Upper lobe of right lung (tissue), 1 donor: ENCODE measurements around the gene WDR41. TPM values are rescaled to one million over a fixed set of nuclear protein-coding genes. Genes with fewer than 3 reads are reported as not detected.

Experiments used
- ATAC-seq: fragments of 200-7000 bp; cut with Tn5 transposase; one replicate; pipeline ENCODE4 v1.9.1; 2020; ENCODE audit warnings: mild to moderate bottlenecking, moderate library complexity
- DNase-seq: peaks from one replicate; pipeline ENCODE4 v3.0.0-alpha.2; 2020
- H3K27ac ChIP-seq: fragments of 200-600 bp; one replicate; pipeline ENCODE4 v1.8.0; 2022
- H3K27me3 ChIP-seq: fragments of 200-600 bp; one replicate; pipeline ENCODE4 v1.8.0; 2022; ENCODE audit warnings: mild to moderate bottlenecking
- H3K36me3 ChIP-seq: fragments of 200-600 bp; one replicate; pipeline ENCODE4 v1.8.0; 2022
- H3K4me1 ChIP-seq: fragments of 200-600 bp; one replicate; pipeline ENCODE4 v1.8.0; 2022
- H3K4me3 ChIP-seq: fragments of 200-600 bp; one replicate; pipeline ENCODE4 v1.8.0; 2022; ENCODE audit warnings: mild to moderate bottlenecking
- H3K9me3 ChIP-seq: fragments of 200-600 bp; one replicate; pipeline ENCODE4 v1.8.0; 2022
- CTCF ChIP-seq: fragments of 200-600 bp; IDR thresholded peaks from one replicate; pipeline ENCODE4 v1.8.0; 2022; ENCODE audit warnings: antibody characterized with exemption
- intact Hi-C: fragments of 100-400 bp; cut with DNase I; formaldehyde crosslinking; loops from one replicate; pipeline ENCODE4 v1.11.0; 2022
- total RNA-seq: library from RNA; stranded (reverse); fragmentation: NEBNext Ultra II Directional; extraction: Animal tissue kit (Norgen Biotek cat#: 25700); gene quantifications from one replicate; pipeline ENCODE4 v1.2.1, GENCODE V29; 2021
- donor health status: DM: no; HTN: yes; CAD: no; lungs with severe emphysema.

WDR41 gene
- total RNA-seq, 1 donor from 2014 or later = 35.7 TPM

- ATAC-seq (no peak), DNase-seq (no peak)
- Histone ChIP-seq H3K9me3 (no peaks in the 10 kb centered on the region), H3K4me1 (no peaks in the 10 kb centered on the region), H3K36me3 (no peaks in the 10 kb centered on the region), H3K27me3 (no peaks in the 10 kb centered on the region), H3K27ac (no peak overlapping the region), H3K4me3 (no peak overlapping the region)
- no peak for TF ChIP-seq CTCF
- intact Hi-C loops = no loop called here
Observed at GRCh38 chr5:77398896-77399295, 93.2 kb downstream of the WDR41 start.

GRCh38 chr5:77398458-77398857 is 93.7 kb downstream of the WDR41 start:
- no peaks in the 10 kb centered on the region for H3K27me3 ChIP-seq
- DNase-seq (no peak), ATAC-seq (no peak)
- no peaks in the 10 kb centered on the region for H3K9me3 ChIP-seq
- TF ChIP-seq CTCF = no peak
- H3K4me3 ChIP-seq = no peak overlapping the region
- H3K27ac ChIP-seq = no peak overlapping the region
- no peaks in the 10 kb centered on the region for H3K4me1 ChIP-seq
- H3K36me3 ChIP-seq = no peaks in the 10 kb centered on the region
- intact Hi-C loops = no loop called here

- Histone ChIP-seq H3K9me3 (no peaks in the 10 kb centered on the region), H3K4me3 (no peak overlapping the region), H3K27me3 (no peaks in the 10 kb centered on the region), H3K36me3 (no peaks in the 10 kb centered on the region), H3K4me1 (no peaks in the 10 kb centered on the region), H3K27ac (no peak overlapping the region)
- DNase-seq (no peak), ATAC-seq (no peak)
- no peak for TF ChIP-seq CTCF
- intact Hi-C loops = no loop called here
Observed at GRCh38 chr5:77397686-77398292, 94.3 kb downstream of the WDR41 start.

GRCh38 chr5:77396017-77396416 is 96.1 kb downstream of the WDR41 start:
- H3K27ac ChIP-seq = no peak overlapping the region
- H3K4me1 ChIP-seq = no peaks in the 10 kb centered on the region
- ATAC-seq = no peak
- no peak for TF ChIP-seq CTCF
- H3K36me3 ChIP-seq = no peaks in the 10 kb centered on the region
- H3K4me3 ChIP-seq = no peak overlapping the region
- no peaks in the 10 kb centered on the region for H3K27me3 ChIP-seq
- intact Hi-C loops = no loop called here
- no peaks in the 10 kb centered on the region for H3K9me3 ChIP-seq
- no peak for DNase-seq

GRCh38 chr5:77394064-77394715 is 97.9 kb downstream of the WDR41 start:
- ATAC-seq (no peak), DNase-seq (no peak)
- no peaks in the 10 kb centered on the region for H3K4me1 ChIP-seq
- H3K9me3 ChIP-seq = no peaks in the 10 kb centered on the region
- H3K4me3 ChIP-seq = no peak overlapping the region
- no peaks in the 10 kb centered on the region for H3K27me3 ChIP-seq
- no peaks in the 10 kb centered on the region for H3K36me3 ChIP-seq
- no peak for TF ChIP-seq CTCF
- H3K27ac ChIP-seq = no peak overlapping the region
- intact Hi-C loops = no loop called here
